GM19025 (cell line): ENCODE measurements around the gene FOXC1.

Experiments
- ATAC-seq: cut with Tn5 transposase; IDR thresholded peaks from one replicate; pipeline ENCODE4 v1.9.1; 2021; ENCODE audit warnings: mild to moderate bottlenecking, low read depth, moderate library complexity; ENCODE audit not compliant: unreplicated experiment

The FOXC1 gene

DNA sequence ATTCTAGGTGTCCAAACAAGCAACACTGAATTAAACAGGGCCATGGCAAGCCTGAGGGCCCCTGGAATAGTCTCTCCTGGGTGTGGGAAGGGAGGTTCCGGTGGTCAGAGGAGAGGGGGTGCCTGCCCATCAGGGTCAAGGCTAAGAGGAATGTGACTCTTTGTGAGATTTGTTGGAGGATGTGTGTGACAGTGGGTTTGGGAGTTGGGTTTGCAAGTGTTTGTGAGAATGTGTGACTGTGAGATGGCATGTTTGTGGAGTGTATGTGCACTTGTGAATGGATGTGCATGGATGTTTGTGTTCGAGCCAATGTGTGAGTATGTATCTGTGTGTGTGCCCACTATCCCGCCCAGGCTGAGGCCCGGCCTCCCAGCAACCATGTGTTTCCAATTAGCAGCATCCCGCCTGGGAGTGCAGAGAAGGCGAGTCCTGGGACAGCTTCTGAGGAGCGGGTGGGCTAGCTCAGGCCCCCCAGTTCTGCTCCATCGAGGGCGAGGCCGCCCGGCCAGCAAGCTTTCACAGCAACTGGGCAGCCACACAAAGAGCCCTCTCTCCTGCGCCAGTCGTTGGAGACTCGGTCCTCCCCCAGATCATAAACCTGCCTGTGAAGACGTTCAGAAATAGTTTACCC, 12.6 kb downstream of the FOXC1 start:
- no peak for ATAC-seq

DNA sequence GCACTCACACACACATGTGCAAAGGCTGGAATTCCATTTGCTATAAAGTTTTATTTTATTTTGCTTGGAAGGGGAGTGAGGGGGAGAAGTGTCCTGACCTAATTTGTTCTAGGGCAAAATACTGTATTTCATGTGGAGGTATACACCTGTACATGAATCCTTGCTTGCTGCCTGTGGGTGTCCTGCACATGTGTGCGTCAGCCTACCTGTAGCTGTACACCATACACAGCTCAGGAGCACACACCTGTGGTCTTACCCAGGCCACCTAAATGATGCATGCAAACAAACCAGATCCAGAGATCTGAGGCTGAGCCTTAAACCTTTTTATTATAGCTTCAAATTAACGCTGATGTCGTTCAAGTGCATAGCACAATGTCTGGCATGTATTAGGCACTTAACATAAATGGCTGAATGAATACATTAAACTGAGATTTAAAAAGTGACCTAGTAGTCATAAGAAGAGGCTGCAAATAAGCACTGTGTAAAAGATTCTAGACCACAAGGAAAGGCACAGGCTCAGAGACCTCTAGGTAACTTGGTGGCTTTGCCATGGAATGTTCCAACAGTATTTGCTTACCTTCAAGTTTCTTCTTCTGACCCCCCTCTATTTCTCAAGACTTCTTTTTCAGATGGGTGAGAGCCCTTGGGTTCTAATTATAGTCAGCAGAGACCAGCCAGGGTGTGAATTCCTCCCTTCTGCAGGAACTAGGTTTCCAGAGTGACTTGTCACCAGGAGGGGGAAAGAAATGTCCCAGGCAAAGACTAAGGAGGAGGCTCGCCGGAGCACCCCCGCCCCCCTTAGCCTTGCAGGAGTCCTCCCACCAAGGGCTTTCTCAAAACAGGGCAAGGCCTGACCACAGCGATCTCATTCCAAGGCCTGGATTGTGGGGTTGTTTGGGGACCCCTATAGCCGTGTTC, 13.4 kb downstream of the FOXC1 start:
- no peak for ATAC-seq

DNA sequence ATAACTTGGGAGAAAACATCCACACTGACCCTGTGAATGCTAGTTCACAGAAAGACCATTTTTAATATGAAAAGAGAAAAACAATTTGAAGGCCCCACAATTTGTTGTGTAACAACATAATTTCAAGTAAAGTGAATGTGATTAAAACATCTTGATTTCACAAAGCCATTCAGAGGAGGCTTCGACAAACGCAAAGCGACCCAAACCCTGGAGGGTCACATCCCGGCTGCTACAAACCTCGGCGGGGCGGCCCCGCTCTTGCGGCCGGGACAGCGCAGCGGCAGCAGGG, 14.0 kb downstream of the FOXC1 start:
- no peak for ATAC-seq

DNA sequence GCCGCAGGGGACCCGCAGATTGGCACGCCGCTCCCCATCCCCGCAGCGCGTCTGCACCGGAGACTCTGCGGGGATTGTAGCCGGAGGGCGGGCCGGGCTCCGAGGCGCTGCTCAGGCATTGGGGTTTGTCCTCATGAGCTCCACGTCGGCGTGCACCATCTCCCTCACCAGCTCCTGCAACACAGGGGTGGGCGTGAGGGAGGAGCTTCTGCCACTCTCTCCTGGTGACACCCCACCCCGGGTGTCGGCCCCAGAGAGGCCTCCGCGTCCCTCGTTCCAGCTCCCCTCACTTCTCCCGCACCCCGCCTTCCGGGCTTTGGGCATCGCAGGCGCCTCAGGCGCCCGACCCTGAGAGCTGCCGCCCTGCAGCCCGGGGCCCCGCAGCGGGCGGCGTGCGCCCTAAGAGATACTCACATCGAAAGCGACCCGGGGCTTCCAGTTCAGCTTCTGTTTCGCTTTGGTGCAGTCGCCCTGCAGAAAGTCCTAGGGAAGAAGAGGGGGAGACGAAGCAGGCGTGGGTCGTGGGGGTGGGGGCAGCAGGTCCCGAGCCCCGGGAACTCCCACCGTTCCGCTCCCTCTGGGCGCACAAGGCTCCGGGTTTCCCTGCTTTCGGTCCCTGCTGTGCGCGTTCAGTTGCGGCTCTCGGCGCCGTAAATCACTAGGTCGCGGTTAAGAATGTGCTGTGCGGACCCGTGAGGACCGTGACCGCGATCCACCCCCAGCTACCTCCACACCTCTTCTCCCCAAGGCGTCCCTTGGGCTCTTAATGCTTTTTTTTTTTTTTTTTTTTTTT, 14.5 kb downstream of the FOXC1 start:
- ATAC-seq = no peak

DNA sequence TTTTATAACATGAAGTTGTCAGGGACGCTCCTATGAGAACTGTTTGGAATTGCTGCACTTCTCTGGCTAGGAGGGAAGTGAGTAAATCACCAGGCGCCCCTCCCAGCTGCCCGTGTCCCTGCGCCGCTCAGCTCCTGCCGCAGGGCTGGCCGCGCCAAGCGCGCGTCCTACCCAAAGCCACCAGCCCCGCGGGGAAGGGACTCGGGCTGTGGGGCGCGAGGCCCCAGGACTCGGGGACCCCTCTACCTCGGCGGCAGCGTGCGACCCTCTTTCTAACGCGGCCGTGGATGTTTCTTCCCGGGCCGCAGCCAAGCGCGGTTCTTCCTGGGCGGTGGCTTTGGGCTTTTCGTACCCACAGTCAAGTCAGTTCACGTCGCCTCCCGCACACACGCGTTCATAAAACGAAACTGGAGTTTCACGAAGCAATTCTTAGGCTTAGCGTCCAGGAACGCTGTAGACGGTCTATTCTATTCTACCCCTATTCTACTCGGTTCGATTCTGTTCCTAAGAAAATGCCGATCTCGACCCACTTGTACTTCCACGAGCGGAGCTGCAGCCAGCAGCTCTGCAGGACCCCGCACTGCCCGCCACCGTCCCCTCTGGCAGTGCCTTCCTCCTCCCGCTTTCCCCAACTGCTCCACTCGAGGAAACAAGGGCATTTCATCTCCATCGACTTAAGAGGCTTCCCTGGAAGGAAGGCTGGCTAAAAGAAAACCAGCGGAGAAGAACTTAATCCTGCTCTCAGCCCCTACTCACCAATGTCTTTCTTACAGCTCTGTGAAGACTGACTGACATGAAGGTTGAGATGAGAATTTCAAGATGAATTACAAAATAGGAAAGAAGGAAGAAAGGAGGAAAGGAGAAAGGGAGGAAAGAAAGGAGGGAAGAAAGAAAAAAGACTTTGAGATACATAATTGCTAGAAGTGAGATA, 15.4 kb downstream of the FOXC1 start:
- no peak for ATAC-seq

DNA sequence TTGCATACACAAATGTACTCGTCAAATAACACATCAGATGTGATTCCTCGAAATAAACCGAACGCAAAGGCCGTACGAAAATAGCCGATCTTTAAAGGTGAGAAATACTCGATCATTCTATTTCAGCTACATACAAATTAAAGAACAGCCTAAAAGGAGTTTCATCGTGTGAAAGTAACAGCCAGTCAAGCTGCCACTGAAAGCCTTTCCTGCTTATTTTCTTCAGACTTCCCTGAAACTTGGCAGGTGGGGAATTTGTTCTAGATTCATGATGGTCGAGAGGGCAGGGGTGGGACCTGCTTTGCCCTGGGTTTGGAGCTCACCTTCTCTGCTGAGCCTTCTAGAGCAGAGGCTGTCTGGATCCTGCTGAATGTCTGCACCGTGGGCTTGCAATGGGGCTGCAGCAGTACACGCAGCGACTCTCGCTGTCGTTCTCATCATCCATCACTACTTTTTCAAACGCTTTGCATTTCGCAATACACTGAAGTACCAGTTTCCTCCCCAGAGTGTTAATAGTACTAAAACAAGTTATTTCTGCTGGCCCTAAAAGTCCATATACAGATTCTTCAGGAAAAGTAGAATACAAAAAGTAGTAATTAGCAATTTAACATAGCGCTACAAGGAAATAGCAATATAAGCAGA, 16.2 kb downstream of the FOXC1 start:
- no peak for ATAC-seq

DNA sequence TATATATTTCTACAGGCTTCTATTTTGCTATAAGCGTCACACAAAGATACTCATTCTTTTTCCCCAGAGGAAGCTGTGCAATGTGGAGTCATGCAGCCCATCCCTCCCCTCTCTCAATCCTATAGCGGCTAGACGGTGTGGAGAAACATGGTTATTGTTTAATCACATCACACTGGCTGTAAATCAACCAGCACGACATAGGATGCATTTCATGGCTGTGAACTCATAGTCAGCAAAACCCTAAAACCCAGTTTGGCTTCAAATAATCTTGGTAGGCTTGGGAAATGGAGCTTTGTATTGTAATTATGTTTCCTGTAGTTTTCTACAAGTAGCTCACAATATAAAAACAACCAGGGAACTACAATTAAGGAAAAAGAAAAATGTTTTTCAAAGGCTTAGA, 16.8 kb downstream of the FOXC1 start:
- ATAC-seq = no peak

DNA sequence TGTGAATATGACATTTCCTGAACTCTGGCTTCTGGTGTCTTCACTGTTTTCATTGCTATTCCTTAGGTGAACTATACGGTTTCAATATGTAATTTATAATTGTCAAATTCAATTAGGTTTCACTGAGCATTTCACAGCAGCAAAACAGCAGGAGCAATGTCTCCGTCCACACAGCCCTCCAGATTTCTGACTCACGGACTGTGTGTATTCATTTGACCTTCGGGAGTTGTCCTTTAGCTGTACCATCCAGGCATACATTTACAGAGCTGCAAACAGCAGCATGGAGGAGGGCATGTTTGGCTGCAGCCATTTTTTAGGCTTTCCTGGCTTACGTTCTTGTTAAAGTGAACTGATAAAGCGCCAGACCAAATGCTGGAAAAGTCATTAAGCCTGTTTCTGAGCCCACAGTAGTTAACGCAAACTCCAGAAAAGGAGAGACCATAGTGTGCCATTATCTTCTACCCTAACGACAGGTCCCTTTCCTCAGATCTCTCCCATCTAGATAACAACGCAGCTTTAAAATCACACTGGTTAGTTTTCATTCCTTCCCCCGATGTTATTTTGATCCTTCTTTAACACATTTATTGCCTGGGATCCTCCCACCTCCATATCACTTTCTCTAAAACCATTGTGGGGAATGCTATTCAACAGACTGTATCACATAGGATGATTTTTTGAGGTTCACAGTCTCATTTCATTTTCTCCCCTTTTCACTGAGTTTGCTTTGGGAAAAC, 18.3 kb downstream of the FOXC1 start:
- ATAC-seq = no peak

DNA sequence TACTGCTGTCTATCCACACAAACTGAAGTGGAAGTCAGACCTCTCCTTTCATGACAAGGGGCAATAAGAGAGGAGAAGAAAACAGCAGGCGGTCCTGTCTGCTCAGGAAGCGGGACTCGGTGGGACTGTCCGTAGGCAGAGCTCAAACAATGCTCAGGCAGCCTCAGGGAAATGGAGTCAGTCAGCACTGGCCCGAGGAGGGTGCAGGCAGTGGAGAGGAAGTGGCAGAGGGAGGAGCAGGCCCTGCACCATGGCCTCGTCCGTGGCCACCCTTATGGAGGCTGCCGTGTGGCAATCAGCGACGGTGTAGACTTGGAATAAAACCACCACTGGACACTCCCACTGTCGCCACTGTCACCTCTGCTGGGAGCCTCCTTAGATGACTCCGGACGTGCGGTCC, 19.6 kb downstream of the FOXC1 start:
- ATAC-seq = no peak

DNA sequence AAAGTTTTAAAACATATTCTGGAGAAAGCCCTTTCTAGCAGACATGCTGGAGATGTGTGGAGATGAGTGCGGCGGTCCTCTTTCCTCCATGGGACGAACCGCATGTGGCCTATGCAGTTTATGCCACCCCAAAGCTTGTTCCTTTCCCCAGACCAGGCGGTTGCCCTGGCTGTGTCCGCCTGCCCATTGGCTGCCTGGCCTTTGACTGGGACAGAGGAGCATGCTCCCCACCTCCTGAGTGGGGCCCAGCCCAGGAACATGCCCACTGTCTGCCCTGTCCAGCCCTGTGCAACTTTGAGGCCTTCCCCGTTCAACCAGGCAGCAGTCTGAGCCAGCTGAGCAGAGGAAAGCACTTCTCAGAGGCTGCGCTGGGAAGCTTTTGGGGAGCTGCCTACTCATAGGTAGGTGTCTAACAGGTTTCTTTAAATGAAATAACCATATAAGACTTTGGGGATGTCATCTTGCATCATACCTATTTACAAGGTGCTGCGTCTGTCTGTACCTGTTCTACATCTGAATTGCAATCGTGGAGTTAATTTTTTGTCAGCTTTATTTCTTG, 20.6 kb downstream of the FOXC1 start:
- ATAC-seq = no peak

DNA sequence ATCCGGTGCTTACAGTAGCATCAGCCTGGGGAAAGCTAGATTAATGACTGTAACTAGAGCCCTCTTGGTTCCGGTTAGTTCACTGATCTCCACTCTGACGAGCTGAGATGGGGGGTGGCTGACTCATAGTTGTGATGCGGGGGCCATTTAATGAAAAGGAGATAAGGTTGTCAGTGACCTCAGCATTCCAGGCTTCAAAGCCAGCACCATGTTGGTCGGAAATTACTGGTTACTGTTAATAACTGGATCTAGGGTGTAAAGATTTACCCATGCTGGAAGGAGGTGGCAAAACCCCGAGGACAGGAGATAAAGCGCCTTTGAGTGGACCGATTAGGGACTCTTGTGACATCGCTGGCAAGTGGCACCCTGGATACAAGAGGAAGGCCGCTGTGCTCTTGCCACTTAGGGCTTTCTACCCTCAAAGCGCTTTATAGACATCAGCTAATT, 21.1 kb downstream of the FOXC1 start:
- no peak for ATAC-seq

DNA sequence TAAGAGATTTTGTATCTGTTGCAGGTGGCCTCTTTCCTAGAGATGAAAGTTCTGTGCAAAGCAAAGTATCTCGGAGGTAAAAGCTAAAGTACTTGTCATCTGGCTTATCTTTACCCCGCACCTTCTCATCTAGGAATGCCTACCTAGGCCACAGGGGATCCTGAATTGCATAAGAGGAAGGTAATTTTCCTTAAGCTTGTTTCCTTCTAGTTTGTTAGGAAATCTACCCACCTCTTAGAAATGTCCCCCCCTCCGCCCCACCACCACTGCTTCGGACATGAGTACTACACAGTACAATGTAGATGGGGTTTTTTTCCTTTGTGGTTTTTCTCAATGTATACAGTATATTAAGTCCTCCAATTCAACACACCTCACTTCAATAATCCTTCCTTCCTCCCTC, 21.5 kb downstream of the FOXC1 start:
- no peak for ATAC-seq

DNA sequence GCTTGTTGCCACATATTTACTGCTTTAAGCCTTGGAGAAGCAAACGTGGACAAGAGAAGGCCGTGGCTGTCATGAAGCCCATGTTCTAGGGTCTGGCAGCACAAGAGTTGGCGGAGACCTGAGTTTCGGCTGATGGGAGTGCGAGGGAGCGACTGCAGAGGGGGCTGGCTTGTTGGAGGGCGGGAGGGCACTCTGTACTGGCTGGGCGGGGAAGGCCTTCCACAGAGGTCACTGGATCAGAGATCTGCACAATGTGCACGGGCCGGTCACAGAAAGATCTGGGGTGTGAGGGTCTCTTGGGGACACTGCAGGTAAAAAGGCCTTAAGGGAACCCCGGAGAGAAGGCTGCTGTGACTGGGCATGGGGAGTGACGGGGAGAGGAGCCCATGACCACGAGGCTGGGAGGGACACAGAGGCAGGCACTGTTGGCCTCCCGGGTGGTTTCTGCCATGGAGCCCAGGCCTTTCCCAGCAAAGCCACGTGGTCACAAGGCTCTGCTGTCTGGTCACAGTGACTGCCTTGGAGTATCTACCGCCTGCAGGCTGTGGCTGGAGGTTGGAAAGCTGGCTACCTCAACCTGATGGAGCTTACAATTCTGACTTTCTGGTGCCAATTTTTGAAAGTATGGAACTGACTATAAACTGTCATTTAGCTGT, 23.8 kb downstream of the FOXC1 start:
- no peak for ATAC-seq

DNA sequence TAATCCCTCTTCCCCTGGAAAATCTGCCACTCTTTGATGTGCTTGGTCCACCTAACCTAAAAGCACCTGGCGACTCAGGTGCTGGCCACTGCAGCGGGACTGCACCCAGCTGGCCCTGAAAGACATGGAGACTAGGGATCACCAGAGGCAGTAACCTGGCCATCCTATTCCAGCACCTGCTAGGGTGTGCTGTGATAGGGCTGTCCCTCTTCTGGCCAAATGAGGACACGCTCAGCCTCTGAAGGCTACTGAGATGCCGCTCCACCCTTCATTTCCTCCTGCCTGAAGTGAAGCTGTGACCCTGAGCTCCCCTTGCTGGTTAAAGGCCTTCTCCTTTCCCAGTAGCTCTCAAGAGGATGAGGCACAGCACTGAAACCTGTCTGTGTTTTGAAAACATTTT, 24.4 kb downstream of the FOXC1 start:
- no peak for ATAC-seq

DNA sequence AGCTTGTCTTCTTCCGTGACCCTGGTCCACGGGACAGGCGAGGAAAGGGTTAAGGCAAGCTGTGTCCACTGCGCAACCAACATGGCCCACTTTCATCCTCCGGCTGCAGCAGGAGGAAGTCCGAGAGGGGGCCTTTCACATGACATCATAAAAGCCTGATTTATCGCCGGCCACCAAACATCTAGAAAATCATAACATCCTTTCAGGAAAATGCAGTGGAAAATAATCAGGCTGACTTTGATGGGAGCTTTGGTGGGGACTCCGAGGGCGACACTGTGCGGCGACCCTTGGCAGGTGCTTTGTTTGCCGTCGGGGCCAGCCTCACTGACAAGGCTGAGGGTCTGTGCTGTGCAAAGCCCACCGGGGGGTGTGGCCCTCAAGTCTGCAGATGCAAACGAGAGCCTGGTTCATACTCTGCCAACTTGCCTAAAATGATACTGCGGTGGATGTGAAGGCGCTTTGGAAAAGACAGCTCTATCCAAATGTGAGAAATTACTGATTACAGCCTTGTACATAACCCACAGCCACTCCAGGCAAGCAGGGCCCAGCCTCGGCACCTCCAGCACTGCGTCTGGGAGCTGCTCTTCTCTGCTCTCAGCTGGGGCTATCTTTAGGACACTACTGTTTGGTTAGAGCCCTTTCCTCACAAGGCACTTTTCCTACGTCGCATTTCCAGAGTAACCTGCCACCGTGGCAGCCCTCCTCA, 25.7 kb downstream of the FOXC1 start:
- no peak for ATAC-seq

DNA sequence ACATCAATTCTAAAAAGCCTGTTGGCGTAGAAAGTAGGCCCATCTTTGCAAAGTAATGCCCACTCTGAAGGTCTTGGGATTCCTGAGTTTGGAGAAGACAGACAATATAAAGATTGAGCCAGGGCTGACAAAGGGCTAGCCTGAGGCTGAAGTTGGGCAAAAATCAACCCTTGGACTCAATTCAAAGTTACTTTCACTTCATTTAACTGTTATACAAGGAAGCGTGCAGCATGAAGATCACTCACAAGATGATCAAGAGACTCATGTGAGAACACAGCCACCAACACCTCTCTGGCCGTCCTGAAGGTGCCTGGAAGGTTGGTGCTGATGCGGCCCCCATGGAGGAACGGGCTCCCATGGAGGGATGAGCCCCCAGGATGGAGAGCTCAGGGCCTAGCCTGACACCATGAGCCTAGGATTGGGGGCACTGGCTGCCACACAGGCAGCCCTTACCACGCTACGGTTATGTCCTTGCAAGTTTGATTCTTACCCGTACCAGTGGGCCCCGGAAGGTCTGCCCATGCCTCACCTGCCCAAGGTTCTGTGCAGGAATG, 26.6 kb downstream of the FOXC1 start:
- no peak for ATAC-seq
